A549 (cell line): ENCODE data around the gene SRRT. TPM values are rescaled to one million over a fixed set of nuclear protein-coding genes. Genes with fewer than 3 reads are reported as not detected.

ENCODE experiments used
- ATAC-seq, 2 experiments: fragments of 200-7000 bp in 1 of 2; fragments of >200 bp in 1 of 2; cut with Nextera tagmentation in 1 of 2; cut with Tn5 transposase in 1 of 2; 3 replicates each; pipeline versions ENCODE4 v1.8.0 to v1.9.1; 2018 to 2020; ENCODE audit warnings: mild to moderate bottlenecking in 1 of 2, moderate library complexity in 1 of 2
- CTCF ChIA-PET: fragments of 300-600 bp; sonication (Branson Sonifier 250); formaldehyde crosslinking; extraction: SDS; loops from one replicate; lab custom pipeline; 2021; ENCODE audit warnings: antibody characterized with exemption, inconsistent platforms; lab: Yijun Ruan, JAX
- POLR2A ChIA-PET: fragments of 350-600 bp; formaldehyde crosslinking; extraction: SDS; loops from one replicate; lab custom pipeline; 2021; ENCODE audit warnings: antibody characterized with exemption, inconsistent platforms; lab: Yijun Ruan, JAX
- DNase-seq, 2 experiments: peaks; one replicate each; pipeline versions ENCODE4 v3.0.0 to v3.0.0-alpha.2; 2011 to 2016; ENCODE audit warnings: low read depth in 1 of 2, low spot score in 1 of 2
- FAIRE-seq: peaks from 2 replicates; lab custom pipeline; 2011; peaks lifted over from hg19 to GRCh38; lab: Jason Lieb, UNC
- H3K27ac ChIP-seq, 2 experiments: fragments of >200 bp; sonication (Bioruptor Twin); formaldehyde crosslinking; 3 replicates each; pipeline ENCODE4 v1.5.1; 2016 to 2017
- H3K4me1 ChIP-seq: fragments of >200 bp; sonication (Bioruptor Twin); formaldehyde crosslinking; 3 replicates; pipeline ENCODE4 v1.6.1; 2016
- H3K4me2 ChIP-seq: fragments of >200 bp; sonication (Bioruptor Twin); formaldehyde crosslinking; 3 replicates; pipeline ENCODE4 v1.6.1; 2016
- H3K4me3 ChIP-seq: fragments of >200 bp; sonication (Bioruptor Twin); formaldehyde crosslinking; 3 replicates; pipeline ENCODE4 v1.5.1; 2016
- H3K9me3 ChIP-seq: fragments of >200 bp; sonication (Bioruptor Twin); formaldehyde crosslinking; 3 replicates; pipeline ENCODE4 v1.6.1; 2016
- ATOH8 ChIP-seq: fragments of 250-450 bp; sonication (Bioruptor Pico); IDR thresholded peaks from 2 replicates; pipeline ENCODE4 v1.5.0; 2020; ENCODE audit warnings: low read depth, mild to moderate bottlenecking, moderate library complexity
- BHLHE40 ChIP-seq: IDR thresholded peaks from 2 replicates; pipeline ENCODE4 v1.6.1; 2012; ENCODE audit warnings: low read depth, low read length, inconsistent platforms
- CBX8 ChIP-seq: fragments of 200-600 bp; sonication (generic); IDR thresholded peaks from 2 replicates; pipeline ENCODE4 v1.6.1; 2016
- CHD2 ChIP-seq: fragments of 150-350 bp; IDR thresholded peaks from 2 replicates; pipeline ENCODE4 v1.6.1; 2014; ENCODE audit warnings: low read length; ENCODE audit not compliant: partially characterized antibody
- E2F6 ChIP-seq: IDR thresholded peaks from 2 replicates; pipeline ENCODE4 v1.6.1; 2012; ENCODE audit warnings: low read depth, borderline replicate concordance
- EP300 ChIP-seq, 2 experiments: fragments of >200 bp; sonication (Bioruptor Twin); formaldehyde crosslinking; IDR thresholded peaks; 2 replicates in 1 of 2; 3 replicates in 1 of 2; pipeline ENCODE4 v1.6.1; 2016 to 2017
- FOXS1 ChIP-seq: fragments of 250-450 bp; sonication (Bioruptor Pico); IDR thresholded peaks from 2 replicates; pipeline ENCODE4 v1.5.0; 2020; ENCODE audit warnings: mild to moderate bottlenecking, moderate library complexity
- GATA3 ChIP-seq: IDR thresholded peaks from 2 replicates; pipeline ENCODE4 v1.6.1; 2012; ENCODE audit warnings: borderline replicate concordance
- HDAC2 ChIP-seq: fragments of 200-600 bp; sonication (generic); IDR thresholded peaks from 2 replicates; pipeline ENCODE4 v1.6.1; 2016
- HEYL ChIP-seq: fragments of 250-450 bp; sonication (Bioruptor Pico); IDR thresholded peaks from 2 replicates; pipeline ENCODE4 v1.8.0; 2021; ENCODE audit warnings: mild to moderate bottlenecking, moderate library complexity
- HMGXB4 ChIP-seq: fragments of 250-450 bp; sonication (Bioruptor Pico); IDR thresholded peaks from 2 replicates; pipeline ENCODE4 v1.5.0; 2021; ENCODE audit warnings: mild to moderate bottlenecking, moderate library complexity, borderline replicate concordance
- HOXA7 ChIP-seq: fragments of 250-450 bp; sonication (Bioruptor Pico); IDR thresholded peaks from 2 replicates; pipeline ENCODE4 v1.5.0; 2020; ENCODE audit warnings: mild to moderate bottlenecking, moderate library complexity
- HOXB13 ChIP-seq: fragments of 250-450 bp; sonication (Bioruptor Pico); IDR thresholded peaks from 2 replicates; pipeline ENCODE4 v1.5.0; 2020; ENCODE audit warnings: low read depth, mild to moderate bottlenecking, moderate library complexity
- HOXB5 ChIP-seq: fragments of 250-450 bp; sonication (Bioruptor Pico); IDR thresholded peaks from 2 replicates; pipeline ENCODE4 v1.5.0; 2020; ENCODE audit warnings: mild to moderate bottlenecking, moderate library complexity
- KDM1A ChIP-seq: fragments of 200-600 bp; sonication (generic); IDR thresholded peaks from 2 replicates; pipeline ENCODE4 v1.6.1; 2016; ENCODE audit warnings: low read depth, mild to moderate bottlenecking
- KDM5A ChIP-seq: fragments of 200-600 bp; sonication (generic); IDR thresholded peaks from 2 replicates; pipeline ENCODE4 v1.6.1; 2016; ENCODE audit warnings: antibody characterized with exemption, mild to moderate bottlenecking
- MAX ChIP-seq: IDR thresholded peaks from 2 replicates; pipeline ENCODE4 v1.6.1; 2012
- MAZ ChIP-seq: fragments of 150-350 bp; IDR thresholded peaks from 2 replicates; pipeline ENCODE4 v1.6.1; 2014; ENCODE audit warnings: antibody characterized with exemption, low read depth, low read length, borderline replicate concordance
- MYC ChIP-seq: IDR thresholded peaks from 2 replicates; pipeline ENCODE4 v1.6.1; 2012; ENCODE audit warnings: mild to moderate bottlenecking, inconsistent platforms, low read length, improper control_type of control experiment, borderline replicate concordance
- NPAS2 ChIP-seq: fragments of 250-450 bp; sonication (Bioruptor Pico); IDR thresholded peaks from 2 replicates; pipeline ENCODE4 v1.8.0; 2022; ENCODE audit warnings: mild to moderate bottlenecking, moderate library complexity, borderline replicate concordance
- PBX3 ChIP-seq: IDR thresholded peaks from 2 replicates; pipeline ENCODE4 v1.6.1; 2012
- PHF8 ChIP-seq: fragments of 200-600 bp; sonication (generic); IDR thresholded peaks from 2 replicates; pipeline ENCODE4 v1.6.1; 2016; ENCODE audit warnings: low read depth, mild to moderate bottlenecking, antibody characterized with exemption, moderate library complexity, borderline replicate concordance
- POLR2A ChIP-seq: IDR thresholded peaks from 2 replicates; pipeline ENCODE4 v1.6.1; 2012; ENCODE audit warnings: mild to moderate bottlenecking, low read length
- REST ChIP-seq: fragments of 200-600 bp; sonication (generic); IDR thresholded peaks from 2 replicates; pipeline ENCODE4 v1.6.1; 2016; ENCODE audit warnings: antibody characterized with exemption, mild to moderate bottlenecking, moderate library complexity
- TP53 ChIP-seq: fragments of 250-450 bp; sonication (Bioruptor Pico); IDR thresholded peaks from 2 replicates; pipeline ENCODE4 v1.5.0; 2021; ENCODE audit warnings: mild to moderate bottlenecking, moderate library complexity
- USF2 ChIP-seq: fragments of 450-650 bp; IDR thresholded peaks from 2 replicates; pipeline ENCODE4 v1.6.1; 2014; ENCODE audit warnings: antibody characterized with exemption
- ZNF302 ChIP-seq: fragments of 250-450 bp; sonication (Bioruptor Pico); IDR thresholded peaks from 2 replicates; pipeline ENCODE4 v1.9.0; 2021; ENCODE audit warnings: inconsistent platforms, mild to moderate bottlenecking, moderate library complexity
- ZSCAN20 ChIP-seq: fragments of 250-450 bp; sonication (Bioruptor Pico); IDR thresholded peaks from 2 replicates; pipeline ENCODE4 v1.8.0; 2022; ENCODE audit warnings: mild to moderate bottlenecking, moderate library complexity
- WGBS: methylation state at CpG from one replicate; pipeline ENCODE4 v1.1.6; 2017; ENCODE audit errors: missing lambda C conversion rate; 5-methylcytosine and 5-hydroxymethylcytosine counted together
- polyA minus RNA-seq: library from RNA; depleted of rRNA, polyadenylated mRNA; stranded (reverse); fragments of >200 nt; gene quantifications from 2 replicates; pipeline ENCODE4 v1.2.3, GENCODE V29; 2011; rRNA and poly(A)+ RNA removed
- polyA plus RNA-seq, 4 experiments: library from polyadenylated mRNA; depleted of rRNA in 3 of 4; stranded (reverse); fragments of >200 nt; fragmentation: RNase III in 1 of 4; extraction: RNeasy Plus Mini Kit Qiagen cat#74134 plus additional on column Dnase treatment in 1 of 4; gene quantifications; 2 replicates in 3 of 4; 3 replicates in 1 of 4; pipeline ENCODE4 v1.2.3, GENCODE V29; 2011 to 2017

SRRT gene
- 49.9 and 52.2 TPM in 2 replicates for polyA plus RNA-seq (2011; rRNA removed)
- 87.7 and 96.2 TPM in 2 replicates for polyA plus RNA-seq (2012; cell fraction: cytosol; rRNA removed)
- 252 and 279 TPM in 2 replicates for polyA plus RNA-seq (2012; cell fraction: nucleus; rRNA removed)
- polyA plus RNA-seq (2017; fragmentation: RNase III; extraction: RNeasy Plus Mini Kit Qiagen cat#74134 plus additional on column Dnase treatment) = 153 to 194 TPM (median 182 TPM) in 3 replicates
- 58.3 and 64.1 TPM in 2 replicates for polyA minus RNA-seq

- H3K4me2 ChIP-seq = peak within 1 kb of the TSS; percentile 90
- 2% methylated on average over 32 of the region's 79 CpGs for WGBS
- ChIA-PET POLR2A (interaction anchor here (0.5 to 2.3 kb wide), 29 partner anchors 8 to 466 kb away, joined by 3 to 106 read pairs (median 4); partner anchors contain the start of genes EPHB4, MEPCE, POP7 and SERPINE1), CTCF (interaction anchor here (0.8 to 2.6 kb wide), 8 partner anchors 11 to 269 kb away, joined by 3 to 13 read pairs (median 5); partner anchors contain the start of gene SLC12A9)
- ATAC-seq = peak; percentile 92 to 97
- H3K4me3 ChIP-seq = peak within 1 kb of the TSS; percentile 98
- peak within 1 kb of the TSS; percentile 95 to 96 for H3K27ac ChIP-seq
- H3K9me3 ChIP-seq = no peaks in the 10 kb centered on the region
- DNase-seq = peak; percentile 95 to 99
- no peak for FAIRE-seq
- H3K4me1 ChIP-seq = peaks cover 9% of the 10 kb centered on the region
- TF ChIP-seq MAZ = no peak
- no peak for TF ChIP-seq CBX8
- peak; percentile 27; the same call in 1 of the 2 replicates for TF ChIP-seq KDM5A
- TF ChIP-seq KDM1A = no peak
- TF ChIP-seq GATA3 = peak; percentile 73; the same call in 1 of the 2 replicates
- no peak for TF ChIP-seq ZSCAN20
- TF ChIP-seq ZNF302 (CRISPR knock-in tag) = no peak
- 0 out of 2 replicates have a peak, but pooled peaks have one; percentile 34 for TF ChIP-seq PBX3
- peak; percentile 88; the same call in 1 of the 2 replicates for TF ChIP-seq HOXB13
- peak; percentile 95 for TF ChIP-seq E2F6
- TF ChIP-seq CHD2 = peak; percentile 90
- peak; percentile 93 for TF ChIP-seq MAX
- no peak for TF ChIP-seq MYC
- TF ChIP-seq REST = peak; percentile 81
- peak; percentile 60; the same call in 1 of the 2 replicates for TF ChIP-seq HMGXB4 (CRISPR knock-in tag)
- TF ChIP-seq PHF8 = peak; percentile 84
- TF ChIP-seq HOXA7 (CRISPR knock-in tag) = peak; percentile 79
- TF ChIP-seq FOXS1 (CRISPR knock-in tag) = peak; percentile 51; the same call in 1 of the 2 replicates
- no peak for TF ChIP-seq BHLHE40
- peak; percentile 82 for TF ChIP-seq POLR2A
- no peak for TF ChIP-seq HDAC2
- TF ChIP-seq NPAS2 (CRISPR knock-in tag) = no peak
- TF ChIP-seq USF2 = no peak
- TF ChIP-seq HEYL = no peak
- peak; percentile 72; the same call in 1 of the 2 replicates for TF ChIP-seq ATOH8 (CRISPR knock-in tag)
- TF ChIP-seq TP53 (CRISPR knock-in tag) = peak; percentile 89
- TF ChIP-seq EP300 (IDR thresholded peaks at IDR 0.05) = no peak
- TF ChIP-seq HOXB5 (CRISPR knock-in tag) = peak; percentile 68
Observed at GRCh38 chr7:100874577-100875355, at the start of gene SRRT. Gene SRRT, plus strand, starts transcription at chr7:100875103. Its CDS starts 488 bp downstream, at chr7:100875591.
